OCI-LY7 (cell line): ENCODE measurements around the gene HINT2.

Source experiments
- CTCF ChIP-seq: fragments of 200-600 bp; sonication (generic); conservative IDR thresholded peaks from 2 replicates; pipeline ENCODE4 v1.5.1; 2014; ENCODE audit warnings: mild to moderate bottlenecking, antibody characterized with exemption, low read length, moderate library complexity, mixed read lengths
- EZH2phosphoT487 ChIP-seq: fragments of 200-600 bp; sonication (generic); IDR thresholded peaks from 2 replicates; pipeline ENCODE4 v1.6.1; 2018; ENCODE audit warnings: low read depth, borderline replicate concordance, mild to moderate bottlenecking, mixed run types, antibody characterized with exemption, low read length, moderate library complexity, mixed read lengths

- TF ChIP-seq CTCF (no peak), EZH2phosphoT487 (no peak)
These were observed 5.2 kb upstream of the HINT2 start for GRCh38 chr9:35820076-35820475.
